Activated T-helper 2 cell treated with anti-CD3 and anti-CD28 coated beads, Interferon-gamma antibody, Interleukin-2, Interleukin-4, amounts not matched to agents 10 μg/mL and 5 μg/mL and 100 μg/mL, durations not matched to agents 14 hours and 24 hours and 36 hours (primary cell): ENCODE data around the gene EDAR. TPM values are rescaled to one million over a fixed set of nuclear protein-coding genes. Genes with fewer than 3 reads are reported as not detected.

Source experiments
- DNase-seq: peaks from one replicate; pipeline ENCODE4 v3.0.0; 2021; ENCODE audit warnings: low spot score
- H3K27ac Mint-ChIP-seq: one replicate; pipeline ENCODE4 v1.8.0; 2021; ENCODE audit warnings: mixed read lengths
- H3K27me3 Mint-ChIP-seq: one replicate; pipeline ENCODE4 v1.8.0; 2021; ENCODE audit warnings: low read depth, mixed read lengths
- H3K36me3 Mint-ChIP-seq: one replicate; pipeline ENCODE4 v1.8.0; 2021; ENCODE audit warnings: low read depth, mixed read lengths
- H3K4me1 Mint-ChIP-seq: one replicate; pipeline ENCODE4 v1.8.0; 2021; ENCODE audit warnings: low read depth, mixed read lengths
- H3K4me3 Mint-ChIP-seq: one replicate; pipeline ENCODE4 v1.8.0; 2021; ENCODE audit warnings: low read depth, mild to moderate bottlenecking, moderate library complexity, mixed read lengths
- H3K9me3 Mint-ChIP-seq: one replicate; pipeline ENCODE4 v1.8.0; 2021; ENCODE audit warnings: mixed read lengths
- intact Hi-C: fragments of 100-400 bp; cut with micrococcal nuclease; formaldehyde crosslinking; loops from one replicate; pipeline ENCODE4 v1.15.1; 2023
- total RNA-seq: library from RNA; stranded (reverse); gene quantifications from 2 replicates; pipeline ENCODE4 v1.2.3, GENCODE V29; 2022

The EDAR gene
- total RNA-seq, 1 donor from 2014 or later = 0.11 TPM

GRCh38 chr2:108852375-108852774 is 136.6 kb downstream of the EDAR start:
- H3K36me3 Mint-ChIP-seq = peaks cover 29% of the 10 kb centered on the region
- H3K4me1 Mint-ChIP-seq = peaks cover 2% of the 10 kb centered on the region
- H3K27ac Mint-ChIP-seq = no peak overlapping the region
- H3K9me3 Mint-ChIP-seq = no peaks in the 10 kb centered on the region
- no peaks in the 10 kb centered on the region for H3K27me3 Mint-ChIP-seq
- intact Hi-C loops = no loop called here
- H3K4me3 Mint-ChIP-seq = no peak overlapping the region
- DNase-seq = no peak

GRCh38 chr2:108847000-108847399 is 142.0 kb downstream of the EDAR start:
- Mint-ChIP-seq H3K36me3 (peaks cover 23% of the 10 kb centered on the region), H3K4me1 (no peaks in the 10 kb centered on the region), H3K9me3 (no peaks in the 10 kb centered on the region), H3K27me3 (no peaks in the 10 kb centered on the region), H3K4me3 (no peak overlapping the region), H3K27ac (no peak overlapping the region)
- DNase-seq = no peak
- intact Hi-C loops = no loop called here

GRCh38 chr2:108845923-108846322 is 143.1 kb downstream of the EDAR start:
- no peak for DNase-seq
- peaks cover 26% of the 10 kb centered on the region for H3K36me3 Mint-ChIP-seq
- no peaks in the 10 kb centered on the region for H3K27me3 Mint-ChIP-seq
- no peak overlapping the region for H3K27ac Mint-ChIP-seq
- intact Hi-C loops = no loop called here
- H3K4me1 Mint-ChIP-seq = no peaks in the 10 kb centered on the region
- H3K9me3 Mint-ChIP-seq = peaks cover 10% of the 10 kb centered on the region
- H3K4me3 Mint-ChIP-seq = no peak overlapping the region

Other genes with a start within 250 kb of the EDAR start
- 13.6 and 14.1 TPM in 2 replicates for gene CCDC138, start 202.4 kb downstream of the EDAR start, total RNA-seq
- 0.64 and 0.78 TPM in 2 replicates for gene SH3RF3, start 140.0 kb upstream of the EDAR start, total RNA-seq